Adrenal gland (tissue), 5 donors: ENCODE measurements around the gene GALNT9.

ENCODE experiments used
- CTCF ChIP-seq, 6 experiments: fragments of 450-650 bp in 4 of 6; fragments of 200-600 bp in 2 of 6; sonication (generic) in 1 of 6; IDR thresholded peaks; 1 replicate in 5 of 6; 2 replicates in 1 of 6; pipeline versions ENCODE4 v1.5.1 to v1.8.0; 2016 to 2021; ENCODE audit warnings: antibody characterized with exemption in 6 of 6, mild to moderate bottlenecking in 2 of 6, moderate library complexity in 1 of 6
- POLR2A ChIP-seq, 2 donors: fragments of 450-650 bp; IDR thresholded peaks; one replicate each; pipeline ENCODE4 v1.6.1; 2017; ENCODE audit warnings: antibody characterized with exemption in 2 of 2, mild to moderate bottlenecking in 2 of 2, moderate library complexity in 1 of 2
- donor health status: DM: no; HTN: no; CAD: no.

GRCh38 chr12:132333273-132333672, 3.9 kb upstream of the GALNT9 start:
- TF ChIP-seq CTCF (IDR thresholded peaks at IDR 0.05) = no peak
- TF ChIP-seq POLR2A (IDR thresholded peaks at IDR 0.05) = no peak
